GM12878 (cell line): ENCODE data around the gene PDZRN3. TPM values are rescaled to one million over a fixed set of nuclear protein-coding genes. Genes with fewer than 3 reads are reported as not detected.

Experiments used
- BHLHE40 ChIP-seq, 2 experiments: fragments of 450-650 bp in 1 of 2; IDR thresholded peaks; 2 replicates each; pipeline ENCODE4 v1.6.1; 2011 to 2017; ENCODE audit warnings: low read depth in 2 of 2, borderline replicate concordance in 1 of 2, improper control_type of control experiment in 1 of 2, low read length in 1 of 2, mild to moderate bottlenecking in 1 of 2
- CBX5 ChIP-seq: sonication (generic); IDR thresholded peaks from 2 replicates; pipeline ENCODE4 v1.6.1; 2016; ENCODE audit warnings: low read depth, moderate library complexity, mild to moderate bottlenecking, inconsistent platforms
- CREM ChIP-seq: IDR thresholded peaks from 2 replicates; pipeline ENCODE4 v1.6.1; 2014; ENCODE audit warnings: antibody characterized with exemption, low read depth
- EED ChIP-seq: sonication (generic); IDR thresholded peaks from 2 replicates; pipeline ENCODE4 v1.6.1; 2016; ENCODE audit warnings: antibody characterized with exemption, low read depth
- ESRRA ChIP-seq: IDR thresholded peaks from 2 replicates; pipeline ENCODE4 v1.6.1; 2012; ENCODE audit warnings: mild to moderate bottlenecking, low read length, improper control_type of control experiment
- HCFC1 ChIP-seq: fragments of 150-350 bp; IDR thresholded peaks from 2 replicates; pipeline ENCODE4 v1.6.1; 2014; ENCODE audit warnings: low read length
- NR2F1 ChIP-seq: fragments of 450-650 bp; conservative IDR thresholded peaks from 2 replicates; pipeline ENCODE4 v1.6.1; 2017; ENCODE audit warnings: mild to moderate bottlenecking
- PAX5 ChIP-seq: IDR thresholded peaks from 2 replicates; pipeline ENCODE4 v1.6.1; 2011; ENCODE audit warnings: low read depth, low read length, borderline replicate concordance
- PAX8 ChIP-seq: fragments of 450-650 bp; IDR thresholded peaks from 2 replicates; pipeline ENCODE4 v1.6.1; 2017; ENCODE audit warnings: mild to moderate bottlenecking, moderate library complexity
- POLR2AphosphoS2 ChIP-seq: IDR thresholded peaks from 2 replicates; pipeline ENCODE4 v1.6.1; 2011; ENCODE audit warnings: low read depth, mild to moderate bottlenecking, low read length, improper control_type of control experiment, moderate library complexity
- RAD51 ChIP-seq: fragments of 450-650 bp; IDR thresholded peaks from 2 replicates; pipeline ENCODE4 v1.6.1; 2016; ENCODE audit warnings: moderate library complexity, mild to moderate bottlenecking, inconsistent platforms
- SREBF2 ChIP-seq: IDR thresholded peaks from 2 replicates; pipeline ENCODE4 v1.6.1; 2012; ENCODE audit warnings: mild to moderate bottlenecking, low read length
- TCF12 ChIP-seq: IDR thresholded peaks from 2 replicates; pipeline ENCODE4 v1.6.1; 2011; ENCODE audit warnings: low read depth, mild to moderate bottlenecking, low read length
- TCF7 ChIP-seq: IDR thresholded peaks from 2 replicates; pipeline ENCODE4 v1.6.1; 2014; ENCODE audit warnings: antibody characterized with exemption, borderline replicate concordance
- ZSCAN29 ChIP-seq: fragments of 450-650 bp; IDR thresholded peaks from 2 replicates; pipeline ENCODE4 v1.6.1; 2017; ENCODE audit warnings: mild to moderate bottlenecking, moderate library complexity
- ZZZ3 ChIP-seq: IDR thresholded peaks from 2 replicates; pipeline ENCODE4 v1.6.1; 2011; ENCODE audit warnings: low read depth; ENCODE audit not compliant: control insufficient read depth, insufficient read length
- polyA plus RNA-seq, 11 experiments: library from polyadenylated mRNA; depleted of rRNA in 4 of 11; unstranded in 6 of 11; stranded (reverse) in 5 of 11; fragments of >200 nt; fragmentation: Nextera tagmentation in 4 of 11; fragmentation: Illumina TruSeq in 1 of 11; extraction: Ambion mirVana in 4 of 11; extraction: Trizol in 1 of 11; gene quantifications; 1 replicate in 1 of 11; 2 replicates in 10 of 11; pipeline versions ENCODE4 v1.2.1 to v1.2.3, GENCODE V29; 2011 to 2016; ENCODE audit warnings: inconsistent platforms in 2 of 11, missing spikeins in 2 of 11, low read depth in 1 of 11
- total RNA-seq, 4 experiments: library from RNA; depleted of rRNA in 3 of 4; stranded (reverse); fragments of >200 nt in 3 of 4; fragmentation: Illumina TruSeq in 1 of 4; extraction: Trizol in 1 of 4; gene quantifications; 2 replicates each; pipeline versions ENCODE4 v1.2.1 to v1.2.3, GENCODE V29; 2013 to 2021
- TF ChIP-seq, protein P1 (sequence below): fragments of 450-650 bp; IDR thresholded peaks from 2 replicates; pipeline ENCODE4 v1.6.1; 2017; ENCODE audit warnings: mild to moderate bottlenecking, moderate library complexity
- TF ChIP-seq, protein P2 (sequence below): fragments of 450-650 bp; IDR thresholded peaks from 2 replicates; pipeline ENCODE4 v1.6.1; 2017; ENCODE audit warnings: antibody characterized with exemption, mild to moderate bottlenecking, moderate library complexity
- TF ChIP-seq, protein P3 (sequence below): IDR thresholded peaks from 2 replicates; pipeline ENCODE4 v1.6.1; 2012; ENCODE audit warnings: mild to moderate bottlenecking, low read depth, low read length

The PDZRN3 gene
- total and polyA plus RNA-seq, 10 of the 15 experiments (the other 5 are each of a cell fraction or from before 2014, with no cell fraction given), result 0.07 to 0.37 (median 0.12) TPM; not detected in 6

DNA sequence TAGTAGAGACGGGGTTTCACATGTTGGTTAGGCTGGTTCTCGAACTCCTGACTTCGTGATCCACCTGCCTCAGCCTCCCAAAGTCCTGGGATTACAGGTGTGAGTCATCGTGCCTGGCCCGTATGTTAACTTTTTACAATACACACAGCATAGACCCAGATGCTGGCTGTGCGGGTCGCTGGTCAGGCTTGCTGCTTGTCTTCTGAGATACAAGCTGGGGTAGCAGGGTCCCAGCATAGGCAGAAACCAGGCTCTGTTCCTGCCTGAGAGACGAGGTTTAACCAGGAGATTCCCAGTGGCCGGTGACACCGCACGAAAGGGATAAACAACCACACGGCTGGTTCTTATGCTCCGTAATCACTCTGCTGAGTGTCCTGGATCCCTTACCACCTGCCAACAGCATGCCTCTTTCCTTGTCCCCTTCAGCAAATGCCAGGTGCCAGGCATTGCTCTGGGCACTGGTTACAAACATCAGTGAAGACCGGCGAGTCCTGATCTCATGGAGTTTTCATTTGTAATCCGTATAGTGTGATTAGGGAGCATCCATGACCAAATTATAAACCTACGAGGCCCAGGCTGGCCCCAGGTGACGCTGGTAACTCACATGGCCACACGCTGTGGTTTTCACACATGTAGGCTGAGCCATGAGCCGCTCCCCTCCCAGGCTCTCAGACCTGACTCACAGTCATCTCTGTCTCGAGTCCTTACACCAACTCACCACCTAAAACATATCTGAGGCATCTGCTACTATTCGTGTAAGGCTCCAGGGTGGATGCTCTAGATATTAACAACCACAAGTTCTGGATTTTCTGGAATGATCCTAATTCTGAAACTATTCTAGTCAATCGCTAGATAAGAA, 125.7 kb downstream of the PDZRN3 start (continued):
- TF ChIP-seq, protein P1, sequence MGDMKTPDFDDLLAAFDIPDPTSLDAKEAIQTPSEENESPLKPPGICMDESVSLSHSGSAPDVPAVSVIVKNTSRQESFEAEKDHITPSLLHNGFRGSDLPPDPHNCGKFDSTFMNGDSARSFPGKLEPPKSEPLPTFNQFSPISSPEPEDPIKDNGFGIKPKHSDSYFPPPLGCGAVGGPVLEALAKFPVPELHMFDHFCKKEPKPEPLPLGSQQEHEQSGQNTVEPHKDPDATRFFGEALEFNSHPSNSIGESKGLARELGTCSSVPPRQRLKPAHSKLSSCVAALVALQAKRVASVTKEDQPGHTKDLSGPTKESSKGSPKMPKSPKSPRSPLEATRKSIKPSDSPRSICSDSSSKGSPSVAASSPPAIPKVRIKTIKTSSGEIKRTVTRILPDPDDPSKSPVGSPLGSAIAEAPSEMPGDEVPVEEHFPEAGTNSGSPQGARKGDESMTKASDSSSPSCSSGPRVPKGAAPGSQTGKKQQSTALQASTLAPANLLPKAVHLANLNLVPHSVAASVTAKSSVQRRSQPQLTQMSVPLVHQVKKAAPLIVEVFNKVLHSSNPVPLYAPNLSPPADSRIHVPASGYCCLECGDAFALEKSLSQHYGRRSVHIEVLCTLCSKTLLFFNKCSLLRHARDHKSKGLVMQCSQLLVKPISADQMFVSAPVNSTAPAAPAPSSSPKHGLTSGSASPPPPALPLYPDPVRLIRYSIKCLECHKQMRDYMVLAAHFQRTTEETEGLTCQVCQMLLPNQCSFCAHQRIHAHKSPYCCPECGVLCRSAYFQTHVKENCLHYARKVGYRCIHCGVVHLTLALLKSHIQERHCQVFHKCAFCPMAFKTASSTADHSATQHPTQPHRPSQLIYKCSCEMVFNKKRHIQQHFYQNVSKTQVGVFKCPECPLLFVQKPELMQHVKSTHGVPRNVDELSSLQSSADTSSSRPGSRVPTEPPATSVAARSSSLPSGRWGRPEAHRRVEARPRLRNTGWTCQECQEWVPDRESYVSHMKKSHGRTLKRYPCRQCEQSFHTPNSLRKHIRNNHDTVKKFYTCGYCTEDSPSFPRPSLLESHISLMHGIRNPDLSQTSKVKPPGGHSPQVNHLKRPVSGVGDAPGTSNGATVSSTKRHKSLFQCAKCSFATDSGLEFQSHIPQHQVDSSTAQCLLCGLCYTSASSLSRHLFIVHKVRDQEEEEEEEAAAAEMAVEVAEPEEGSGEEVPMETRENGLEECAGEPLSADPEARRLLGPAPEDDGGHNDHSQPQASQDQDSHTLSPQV, result no peak
- TF ChIP-seq, protein P2, sequence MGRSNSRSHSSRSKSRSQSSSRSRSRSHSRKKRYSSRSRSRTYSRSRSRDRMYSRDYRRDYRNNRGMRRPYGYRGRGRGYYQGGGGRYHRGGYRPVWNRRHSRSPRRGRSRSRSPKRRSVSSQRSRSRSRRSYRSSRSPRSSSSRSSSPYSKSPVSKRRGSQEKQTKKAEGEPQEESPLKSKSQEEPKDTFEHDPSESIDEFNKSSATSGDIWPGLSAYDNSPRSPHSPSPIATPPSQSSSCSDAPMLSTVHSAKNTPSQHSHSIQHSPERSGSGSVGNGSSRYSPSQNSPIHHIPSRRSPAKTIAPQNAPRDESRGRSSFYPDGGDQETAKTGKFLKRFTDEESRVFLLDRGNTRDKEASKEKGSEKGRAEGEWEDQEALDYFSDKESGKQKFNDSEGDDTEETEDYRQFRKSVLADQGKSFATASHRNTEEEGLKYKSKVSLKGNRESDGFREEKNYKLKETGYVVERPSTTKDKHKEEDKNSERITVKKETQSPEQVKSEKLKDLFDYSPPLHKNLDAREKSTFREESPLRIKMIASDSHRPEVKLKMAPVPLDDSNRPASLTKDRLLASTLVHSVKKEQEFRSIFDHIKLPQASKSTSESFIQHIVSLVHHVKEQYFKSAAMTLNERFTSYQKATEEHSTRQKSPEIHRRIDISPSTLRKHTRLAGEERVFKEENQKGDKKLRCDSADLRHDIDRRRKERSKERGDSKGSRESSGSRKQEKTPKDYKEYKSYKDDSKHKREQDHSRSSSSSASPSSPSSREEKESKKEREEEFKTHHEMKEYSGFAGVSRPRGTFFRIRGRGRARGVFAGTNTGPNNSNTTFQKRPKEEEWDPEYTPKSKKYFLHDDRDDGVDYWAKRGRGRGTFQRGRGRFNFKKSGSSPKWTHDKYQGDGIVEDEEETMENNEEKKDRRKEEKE, result no peak
- TF ChIP-seq NR2F1 (no peak), PAX8 (no peak), EED (peak; percentile 13; the same call in 1 of the 2 replicates), CREM (0 out of 2 replicates have a peak, but pooled peaks have one; percentile 14), ZSCAN29 (no peak), ZZZ3 (no peak), BHLHE40 (IDR thresholded peaks at IDR 0.05; ENCODE audit: borderline replicate concordance in 1 of 2, low read depth in 2 of 2, low read length in 1 of 2) (peak in 1 of 2 experiments; percentile 38; a peak in 1 of 4 replicates), HCFC1 (no peak), CBX5 (no peak), ESRRA (no peak), TCF12 (peak; percentile 65; the same call in 1 of the 2 replicates), POLR2AphosphoS2 (no peak), SREBF2 (no peak), RAD51 (no peak), PAX5 (peak; percentile 75; the same call in 1 of the 2 replicates), TCF7 (no peak)
- TF ChIP-seq, protein P3, sequence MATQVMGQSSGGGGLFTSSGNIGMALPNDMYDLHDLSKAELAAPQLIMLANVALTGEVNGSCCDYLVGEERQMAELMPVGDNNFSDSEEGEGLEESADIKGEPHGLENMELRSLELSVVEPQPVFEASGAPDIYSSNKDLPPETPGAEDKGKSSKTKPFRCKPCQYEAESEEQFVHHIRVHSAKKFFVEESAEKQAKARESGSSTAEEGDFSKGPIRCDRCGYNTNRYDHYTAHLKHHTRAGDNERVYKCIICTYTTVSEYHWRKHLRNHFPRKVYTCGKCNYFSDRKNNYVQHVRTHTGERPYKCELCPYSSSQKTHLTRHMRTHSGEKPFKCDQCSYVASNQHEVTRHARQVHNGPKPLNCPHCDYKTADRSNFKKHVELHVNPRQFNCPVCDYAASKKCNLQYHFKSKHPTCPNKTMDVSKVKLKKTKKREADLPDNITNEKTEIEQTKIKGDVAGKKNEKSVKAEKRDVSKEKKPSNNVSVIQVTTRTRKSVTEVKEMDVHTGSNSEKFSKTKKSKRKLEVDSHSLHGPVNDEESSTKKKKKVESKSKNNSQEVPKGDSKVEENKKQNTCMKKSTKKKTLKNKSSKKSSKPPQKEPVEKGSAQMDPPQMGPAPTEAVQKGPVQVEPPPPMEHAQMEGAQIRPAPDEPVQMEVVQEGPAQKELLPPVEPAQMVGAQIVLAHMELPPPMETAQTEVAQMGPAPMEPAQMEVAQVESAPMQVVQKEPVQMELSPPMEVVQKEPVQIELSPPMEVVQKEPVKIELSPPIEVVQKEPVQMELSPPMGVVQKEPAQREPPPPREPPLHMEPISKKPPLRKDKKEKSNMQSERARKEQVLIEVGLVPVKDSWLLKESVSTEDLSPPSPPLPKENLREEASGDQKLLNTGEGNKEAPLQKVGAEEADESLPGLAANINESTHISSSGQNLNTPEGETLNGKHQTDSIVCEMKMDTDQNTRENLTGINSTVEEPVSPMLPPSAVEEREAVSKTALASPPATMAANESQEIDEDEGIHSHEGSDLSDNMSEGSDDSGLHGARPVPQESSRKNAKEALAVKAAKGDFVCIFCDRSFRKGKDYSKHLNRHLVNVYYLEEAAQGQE, result no peak
